Choroid plexus epithelial cell (primary cell): ENCODE measurements around the gene SOCS1.
A peak's percentile ranks its signal among the peaks of the same experiment; 100 is the strongest.
"Not testable (repeated sequence)": the region's sequence is repeated elsewhere in the genome, so short reads cannot be mapped to it uniquely, and the experiment has no call there.

Experiments used
- DNase-seq: peaks from one replicate; pipeline ENCODE4 v3.0.0-alpha.2; 2010; ENCODE audit warnings: low read depth
- H3K4me3 ChIP-seq: 2 replicates; pipeline ENCODE4 v1.5.1; 2011; ENCODE audit warnings: low read depth, mild to moderate bottlenecking, control low read depth, low read length, moderate library complexity
- TF ChIP-seq, protein P1 (sequence below): conservative IDR thresholded peaks from 2 replicates; pipeline ENCODE4 v1.5.1; 2011; ENCODE audit warnings: low read depth, mild to moderate bottlenecking, control low read depth, inconsistent platforms, low read length, moderate library complexity

SOCS1 gene

DNA sequence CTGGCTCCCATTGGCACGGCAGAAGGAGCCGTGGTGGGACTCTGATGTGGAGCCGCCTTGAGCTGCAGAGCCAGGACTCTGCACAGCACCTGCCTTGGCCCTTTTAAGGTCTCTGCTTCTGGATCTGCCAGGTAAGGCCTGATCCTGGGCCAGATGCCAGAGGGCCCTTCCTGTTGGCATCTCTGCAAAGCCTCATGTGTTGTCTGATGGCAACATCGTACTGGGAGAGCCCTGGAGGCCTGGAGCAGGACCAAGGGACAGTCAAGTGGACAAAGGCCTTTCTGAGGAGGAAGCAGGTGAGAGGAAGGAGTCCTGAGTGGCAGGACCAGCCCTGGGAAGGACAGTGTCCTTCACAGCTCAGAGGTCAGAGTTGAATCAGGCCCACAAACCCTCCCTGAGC, 26.1 kb downstream of the SOCS1 start:
- DNase-seq, result no peak
- no peak overlapping the region for H3K4me3 ChIP-seq

DNA sequence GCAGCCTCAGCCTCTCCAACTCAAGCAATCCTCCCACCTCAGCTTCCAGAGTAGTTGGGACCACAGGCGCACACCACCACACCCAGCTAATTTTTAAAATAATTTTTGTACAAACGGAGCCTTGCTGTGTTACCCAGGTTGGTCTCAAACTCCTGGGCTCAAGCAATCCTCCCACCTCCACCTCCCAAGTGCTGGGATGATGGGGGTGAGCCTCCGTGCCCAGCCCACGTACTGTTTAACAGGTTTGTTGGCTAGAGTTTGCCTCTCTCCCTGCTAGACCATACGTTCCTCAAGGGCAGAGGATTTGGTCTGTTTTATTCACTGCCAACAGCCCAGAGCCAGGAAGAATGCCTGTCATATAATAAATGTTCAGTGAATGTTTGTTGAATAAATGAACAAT, 26.6 kb downstream of the SOCS1 start:
- no peak for DNase-seq
- H3K4me3 ChIP-seq, result no peak overlapping the region
- TF ChIP-seq, protein P1, sequence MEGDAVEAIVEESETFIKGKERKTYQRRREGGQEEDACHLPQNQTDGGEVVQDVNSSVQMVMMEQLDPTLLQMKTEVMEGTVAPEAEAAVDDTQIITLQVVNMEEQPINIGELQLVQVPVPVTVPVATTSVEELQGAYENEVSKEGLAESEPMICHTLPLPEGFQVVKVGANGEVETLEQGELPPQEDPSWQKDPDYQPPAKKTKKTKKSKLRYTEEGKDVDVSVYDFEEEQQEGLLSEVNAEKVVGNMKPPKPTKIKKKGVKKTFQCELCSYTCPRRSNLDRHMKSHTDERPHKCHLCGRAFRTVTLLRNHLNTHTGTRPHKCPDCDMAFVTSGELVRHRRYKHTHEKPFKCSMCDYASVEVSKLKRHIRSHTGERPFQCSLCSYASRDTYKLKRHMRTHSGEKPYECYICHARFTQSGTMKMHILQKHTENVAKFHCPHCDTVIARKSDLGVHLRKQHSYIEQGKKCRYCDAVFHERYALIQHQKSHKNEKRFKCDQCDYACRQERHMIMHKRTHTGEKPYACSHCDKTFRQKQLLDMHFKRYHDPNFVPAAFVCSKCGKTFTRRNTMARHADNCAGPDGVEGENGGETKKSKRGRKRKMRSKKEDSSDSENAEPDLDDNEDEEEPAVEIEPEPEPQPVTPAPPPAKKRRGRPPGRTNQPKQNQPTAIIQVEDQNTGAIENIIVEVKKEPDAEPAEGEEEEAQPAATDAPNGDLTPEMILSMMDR, result no peak

More for the DNA sequence above, 26.1 kb downstream of the SOCS1 start:
- TF ChIP-seq, protein P1, result no peak

GRCh38 chr16:11225677-11226549, 30.1 kb downstream of the SOCS1 start:
- TF ChIP-seq, protein P1, result no peak
- DNase-seq, result no peak
- no peak overlapping the region for H3K4me3 ChIP-seq

- TF ChIP-seq, protein P1, result no peak
- H3K4me3 ChIP-seq, result no peak overlapping the region
- peak; percentile 41 for DNase-seq
Observed at GRCh38 chr16:11224894-11225676, 30.9 kb downstream of the SOCS1 start.

GRCh38 chr16:11224096-11224893, 31.7 kb downstream of the SOCS1 start:
- no peak for DNase-seq
- no peak overlapping the region for H3K4me3 ChIP-seq
- TF ChIP-seq, protein P1, result no peak

DNA sequence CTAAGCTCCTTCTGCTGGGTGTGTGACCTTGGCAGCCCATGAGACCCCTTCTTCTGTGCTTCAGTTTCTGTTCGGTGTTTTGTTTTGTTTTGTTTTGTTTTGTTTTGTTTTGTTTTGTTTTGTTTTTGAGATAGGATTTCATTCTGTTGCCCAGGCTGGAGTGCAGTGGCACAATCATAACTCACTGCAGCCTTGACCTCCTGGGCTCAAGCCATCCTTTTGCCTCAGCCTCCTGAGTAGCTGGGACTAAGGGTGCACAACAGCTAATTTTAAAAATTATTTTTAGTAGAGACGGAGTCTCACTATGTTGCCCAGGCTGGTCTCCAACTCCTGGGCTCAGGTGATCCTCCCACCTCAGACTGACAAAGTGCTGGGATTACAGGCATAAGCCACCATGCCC, 35.5 kb downstream of the SOCS1 start:
- not testable (repeated sequence) for DNase-seq, H3K4me3 ChIP-seq

GRCh38 chr16:11219178-11219577, 36.8 kb downstream of the SOCS1 start:
- DNase-seq, result peak; percentile 22
- TF ChIP-seq, protein P1, result no peak
- H3K4me3 ChIP-seq, result no peak overlapping the region
